ENCODE measurements around the gene MPEG1. TPM values are rescaled to one million over a fixed set of nuclear protein-coding genes. Genes with fewer than 3 reads are reported as not detected.

Gene MPEG1
- polyA plus RNA-seq, 3 donors: 5.9 to 8.3 (median 7.7) TPM

DNA sequence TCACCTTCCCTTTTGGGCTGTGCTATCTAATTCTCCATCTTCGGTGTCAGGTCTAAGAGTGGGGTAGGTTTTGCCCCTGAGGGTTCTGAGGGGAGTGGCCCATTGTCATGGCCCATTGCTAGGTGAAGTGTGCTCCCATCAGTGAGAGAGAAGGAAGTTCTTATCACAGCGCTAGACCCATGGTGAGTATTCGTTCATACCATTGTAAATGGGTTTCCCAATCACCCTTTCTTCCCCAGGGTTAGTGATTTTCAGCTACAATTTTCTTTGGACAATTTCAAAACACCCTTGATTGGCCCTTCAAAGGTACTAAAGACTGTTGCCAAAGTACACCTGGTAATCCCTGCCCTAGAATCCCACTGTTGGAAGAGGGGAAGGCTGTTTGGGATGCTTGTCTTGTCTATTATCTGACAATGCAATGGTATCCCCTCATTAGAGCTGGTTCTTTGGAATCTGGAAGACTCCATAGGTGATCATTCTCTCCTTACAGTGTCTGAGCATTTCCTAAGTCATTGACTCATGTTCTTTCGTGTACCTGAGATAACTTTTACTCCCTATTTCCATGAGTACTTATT is 20.2 kb downstream of the MPEG1 start:
- no peak for DNase-seq

DNA sequence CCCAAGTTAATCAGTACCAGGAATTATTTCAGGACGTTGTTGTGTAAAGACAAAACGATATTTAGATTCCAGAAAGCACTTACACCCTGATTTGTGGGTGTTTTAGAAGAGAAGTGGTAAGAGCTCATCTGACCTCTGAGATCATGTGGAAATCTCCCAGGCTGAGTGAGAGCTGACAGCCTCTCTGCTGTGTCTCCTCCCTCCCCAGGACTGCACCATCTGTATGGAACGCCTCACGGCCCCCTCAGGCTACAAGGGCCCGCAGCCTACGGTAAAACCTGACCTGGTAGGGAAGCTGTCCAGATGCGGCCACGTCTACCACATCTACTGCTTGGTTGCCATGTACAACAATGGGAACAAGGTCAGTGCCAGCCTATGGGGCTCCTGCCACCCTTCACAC is 20.8 kb downstream of the MPEG1 start:
- DNase-seq: no peak

DNA sequence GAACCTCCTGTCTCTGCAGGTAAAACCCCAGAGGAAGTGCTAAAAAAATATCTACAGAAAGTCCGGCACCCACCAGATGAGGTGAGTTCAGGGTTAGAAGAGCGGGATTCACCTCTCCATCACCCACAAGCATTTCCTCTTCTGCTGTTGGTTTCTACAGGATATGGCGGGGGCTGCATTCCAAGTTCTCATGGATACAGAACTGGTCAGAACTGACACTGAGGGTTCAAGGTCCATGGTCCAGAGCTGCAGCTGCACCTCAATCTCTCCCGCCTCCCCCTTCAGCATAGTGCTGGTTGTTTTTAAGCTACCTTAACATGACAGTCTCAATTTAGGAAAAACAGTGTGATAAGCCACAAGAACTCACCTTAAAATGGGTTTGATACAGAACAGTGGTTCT is 21.6 kb downstream of the MPEG1 start:
- no peak for DNase-seq

DNA sequence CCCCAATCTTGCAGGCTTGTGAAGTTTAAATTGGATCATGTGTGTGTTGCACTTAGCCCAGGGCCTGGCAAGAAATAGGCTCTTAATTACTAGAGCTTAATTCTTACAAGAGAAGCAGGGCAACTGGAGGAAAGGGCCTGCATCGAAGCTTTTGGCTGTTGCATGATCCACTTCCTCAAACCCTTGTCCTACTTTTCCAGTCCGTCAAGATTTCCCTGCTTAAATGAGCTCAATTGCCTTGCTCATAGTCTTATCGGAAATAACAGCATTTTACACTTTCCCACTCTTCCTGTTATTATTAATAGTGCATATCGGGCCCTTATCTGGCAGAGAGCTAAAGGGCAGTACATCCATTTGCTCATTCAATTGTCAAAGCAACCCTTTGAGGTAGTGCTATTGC is 22.7 kb downstream of the MPEG1 start:
- DNase-seq: no peak

- DNase-seq: no peak
Measured at GRCh38 chr11:59188954-59189353, 23.8 kb downstream of the MPEG1 start.

- peak; percentile 82 for DNase-seq
Measured at GRCh38 chr11:59187587-59187986, 25.1 kb downstream of the MPEG1 start.

GRCh38 chr11:59187035-59187434 is 25.7 kb downstream of the MPEG1 start:
- no peak for DNase-seq

DNA sequence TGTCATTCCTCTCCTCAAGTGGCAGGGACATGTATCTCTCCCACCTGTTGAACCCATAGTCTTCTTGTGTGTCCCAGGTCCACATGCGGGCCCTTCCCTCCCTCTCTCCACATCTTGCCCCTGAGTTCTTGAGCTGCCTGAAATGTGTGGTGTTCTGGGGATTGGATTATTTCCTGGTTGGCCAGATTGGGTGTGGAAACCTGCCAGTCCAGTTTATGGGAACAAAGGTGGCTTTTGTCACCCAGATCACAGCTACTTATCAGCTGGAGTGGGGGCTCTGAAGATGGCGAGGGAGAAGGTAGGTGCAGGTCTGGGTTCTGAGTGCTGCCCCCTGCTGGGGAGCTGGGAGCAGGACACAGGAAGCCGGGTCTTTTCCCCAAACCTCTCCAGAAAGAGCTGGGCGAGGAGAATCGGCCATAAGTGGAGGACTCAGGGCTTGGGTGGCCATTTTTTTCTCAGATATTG is 26.6 kb downstream of the MPEG1 start:
- DNase-seq: peak; percentile 37

DNA sequence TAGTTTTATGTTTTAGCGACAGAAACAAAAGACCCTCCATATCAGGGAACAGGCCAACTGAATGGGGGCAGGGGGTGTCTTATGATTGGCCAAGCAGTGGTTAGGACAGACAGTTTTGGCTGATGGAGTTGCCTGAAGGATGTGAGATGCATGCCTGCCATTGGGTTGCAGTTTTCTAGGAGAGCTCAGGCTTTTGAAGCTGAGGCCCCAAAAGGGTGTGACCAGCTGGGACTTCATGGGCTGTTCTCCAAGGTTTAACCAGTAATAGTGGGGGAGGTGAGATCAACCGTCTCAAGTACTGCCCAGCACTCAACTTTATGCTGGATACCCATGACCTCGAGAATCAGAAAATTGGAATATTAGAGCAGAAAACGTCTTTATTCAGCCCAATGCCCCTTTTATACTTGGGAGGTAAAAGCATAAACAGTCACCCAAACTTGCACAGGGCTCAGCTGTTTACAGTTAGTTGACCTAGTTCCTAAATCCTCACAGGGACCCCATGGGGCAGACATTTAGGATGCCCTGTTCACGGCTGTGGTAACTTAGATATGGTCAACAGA is 27.3 kb downstream of the MPEG1 start:
- no peak for DNase-seq

GRCh38 chr11:59184691-59185339 is 27.9 kb downstream of the MPEG1 start:
- DNase-seq: no peak

DNA sequence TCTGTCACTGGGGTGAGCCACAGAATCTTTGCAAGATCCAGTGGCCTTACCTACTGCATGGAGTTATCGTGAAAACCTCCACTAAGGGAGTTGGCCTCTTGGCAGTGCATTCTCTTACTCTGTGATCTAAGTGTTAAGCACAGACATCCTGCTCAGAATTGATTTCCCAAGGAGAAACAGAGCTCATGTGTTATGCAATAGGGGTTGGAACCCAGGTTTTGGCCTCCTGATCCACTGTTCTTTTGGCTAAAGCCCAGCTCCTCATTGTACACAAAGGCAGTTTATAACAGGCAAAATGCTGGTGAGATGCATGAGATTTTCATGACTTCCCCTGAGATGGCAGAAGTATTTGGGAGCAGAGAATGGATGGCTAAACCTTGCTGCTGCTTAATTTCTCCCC is 29.0 kb downstream of the MPEG1 start:
- DNase-seq: no peak

- DNase-seq: no peak
Measured at GRCh38 chr11:59182457-59183151, 30.1 kb downstream of the MPEG1 start.

DNA sequence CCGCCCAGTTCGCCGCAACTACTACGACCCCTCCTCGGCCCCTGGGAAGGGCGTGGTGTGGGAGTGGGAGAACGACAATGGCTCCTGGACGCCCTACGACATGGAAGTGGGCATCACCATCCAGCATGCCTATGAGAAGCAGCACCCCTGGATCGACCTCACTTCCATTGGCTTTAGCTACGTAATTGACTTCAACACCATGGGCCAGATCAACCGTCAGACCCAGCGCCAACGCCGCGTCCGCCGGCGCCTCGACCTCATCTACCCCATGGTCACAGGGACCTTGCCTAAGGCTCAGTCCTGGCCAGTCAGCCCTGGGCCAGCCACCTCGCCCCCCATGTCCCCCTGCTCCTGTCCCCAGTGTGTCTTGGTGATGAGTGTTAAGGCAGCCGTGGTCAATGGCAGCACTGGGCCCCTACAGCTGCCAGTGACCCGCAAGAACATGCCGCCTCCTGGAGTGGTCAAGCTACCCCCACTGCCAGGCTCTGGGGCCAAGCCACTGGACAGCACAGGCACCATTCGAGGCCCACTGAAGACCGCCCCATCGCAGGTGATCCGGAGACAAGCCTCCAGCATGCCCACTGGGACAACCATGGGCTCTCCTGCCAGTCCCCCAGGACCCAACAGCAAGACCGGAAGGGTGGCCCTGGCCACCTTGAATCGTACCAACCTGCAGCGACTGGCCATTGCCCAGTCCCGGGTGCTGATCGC is 30.8 kb downstream of the MPEG1 start:
- DNase-seq: no peak

DNA sequence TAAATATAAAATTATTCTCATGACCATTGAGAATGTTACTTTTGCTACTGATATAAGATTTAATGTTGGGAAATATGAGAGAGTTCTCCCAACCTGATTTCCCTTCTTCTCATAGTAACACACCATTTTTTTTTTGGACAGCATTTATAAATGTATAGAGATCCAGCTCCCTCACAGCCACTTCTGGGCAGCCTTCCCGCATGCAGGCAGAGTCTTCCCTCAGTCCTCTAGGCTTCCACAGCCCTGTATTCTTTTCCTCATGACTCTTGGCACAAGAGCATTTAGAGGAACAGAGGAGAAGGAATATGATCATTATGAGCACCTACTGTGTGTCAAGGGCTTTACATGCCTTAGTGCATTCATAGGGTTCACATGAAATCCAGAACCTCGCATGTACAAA is 31.8 kb downstream of the MPEG1 start:
- no peak for DNase-seq

- DNase-seq: no peak
Measured at GRCh38 chr11:59180168-59180776, 32.5 kb downstream of the MPEG1 start.

- no peak for DNase-seq
Measured at GRCh38 chr11:59179121-59179520, 33.6 kb downstream of the MPEG1 start.

DNA sequence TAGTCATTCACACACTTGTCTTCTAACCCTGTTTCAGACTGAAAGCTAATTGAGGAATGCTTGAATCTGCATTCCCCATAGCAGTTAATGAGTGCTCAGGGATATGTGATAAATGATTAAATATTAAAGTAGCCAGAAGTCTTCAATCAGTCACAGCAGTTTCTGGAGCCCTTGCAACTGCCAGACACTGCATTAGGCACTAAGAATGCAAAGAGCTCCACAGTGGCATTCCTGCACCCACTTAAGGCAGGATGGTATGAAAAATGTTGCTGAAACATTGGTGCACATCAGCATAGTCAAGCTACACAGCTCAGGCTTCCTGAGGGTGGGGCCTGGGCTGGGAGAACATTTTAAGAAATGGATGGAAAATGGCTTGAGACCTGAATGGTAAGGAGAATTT is 34.3 kb downstream of the MPEG1 start:
- no peak for DNase-seq

DNA sequence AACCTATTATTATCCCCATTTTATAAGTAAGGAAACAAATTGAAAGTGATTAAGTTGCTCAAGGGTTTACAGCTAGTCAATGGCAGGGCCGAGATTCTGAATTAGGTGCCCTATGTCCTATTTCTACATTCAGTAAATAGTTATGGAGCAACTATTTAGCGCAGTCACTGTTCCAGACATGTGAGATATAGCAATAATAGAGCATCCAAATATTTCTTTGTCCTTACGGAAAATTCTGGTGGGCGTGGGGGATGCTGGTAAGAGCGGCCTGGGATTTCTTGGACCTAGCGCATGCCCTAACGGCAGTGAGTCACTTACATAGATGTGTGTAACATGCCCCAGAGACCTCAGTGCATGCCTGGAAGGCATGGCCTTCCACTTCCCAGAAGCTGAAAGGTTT is 36.4 kb downstream of the MPEG1 start:
- DNase-seq: no peak

DNA sequence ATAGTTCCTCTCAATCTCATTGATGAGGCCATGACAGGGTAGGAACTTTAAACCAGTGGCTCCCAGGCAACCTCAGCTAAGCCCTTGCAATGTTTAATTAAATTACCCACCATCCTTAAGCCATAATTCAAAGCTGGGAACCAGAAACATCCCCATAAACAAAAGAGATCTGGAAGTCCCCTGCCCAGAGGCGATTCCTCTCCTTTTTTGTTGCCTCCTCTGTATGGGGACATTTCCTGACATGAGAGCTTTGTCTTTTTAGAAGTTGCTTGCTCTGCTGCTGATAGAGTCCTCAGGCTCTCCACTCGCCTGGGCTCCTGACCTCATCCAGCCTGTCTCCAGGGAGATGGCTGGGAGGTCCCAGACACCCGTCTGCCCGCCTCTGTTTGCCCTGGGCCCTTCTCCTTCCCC is 37.6 kb downstream of the MPEG1 start:
- no peak for DNase-seq

GRCh38 chr11:59174664-59175033 is 38.1 kb downstream of the MPEG1 start:
- no peak for DNase-seq

DNA sequence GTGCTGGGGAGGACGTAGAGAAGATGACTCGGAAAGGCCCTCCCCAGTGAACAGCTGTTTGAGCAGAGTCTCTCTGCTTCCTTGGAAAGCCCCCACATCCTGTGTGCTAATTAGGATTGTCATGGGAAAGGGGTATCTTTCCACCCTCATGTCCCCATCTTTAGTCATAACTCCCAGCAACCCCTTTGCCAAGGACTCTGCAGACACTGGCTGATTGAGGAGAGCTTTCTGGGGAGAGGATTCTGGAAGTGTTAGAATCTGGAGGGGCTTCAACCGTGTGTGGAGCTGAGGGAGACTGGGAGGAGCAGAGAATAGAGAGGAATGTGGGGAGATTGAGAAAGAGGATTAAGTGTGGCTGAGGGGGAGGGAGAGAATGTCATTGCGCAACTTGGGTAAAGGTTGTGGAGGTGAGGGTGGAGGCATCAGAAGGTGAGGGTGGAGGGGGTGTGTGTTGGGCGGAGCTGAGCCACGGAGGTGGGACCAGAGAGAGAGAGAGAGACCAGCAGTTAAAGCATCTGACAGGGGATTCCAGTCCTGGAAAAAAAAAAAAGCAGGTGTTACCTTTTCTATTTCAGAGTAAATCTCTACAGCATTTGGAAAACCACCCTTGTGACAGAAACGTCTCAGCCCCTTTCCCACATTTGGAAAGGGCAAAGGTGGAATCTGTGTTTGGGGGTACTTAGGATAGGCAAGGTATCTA is 38.6 kb downstream of the MPEG1 start:
- DNase-seq: peak; percentile 27
